GM13977 (cell line): ENCODE data around the gene SHROOM1.

Experiments used
- DNase-seq: peaks from one replicate; pipeline ENCODE4 v3.0.0; 2012; ENCODE audit warnings: low spot score
- CTCF ChIP-seq: IDR thresholded peaks from 2 replicates; pipeline ENCODE4 v1.5.1; 2012; ENCODE audit warnings: mild to moderate bottlenecking, control low read depth; ENCODE audit not compliant: insufficient read depth; ENCODE audit errors: extremely low read depth, missing control alignments
- in situ Hi-C: fragments of 300-500 bp; cut with MboI; formaldehyde crosslinking; loops from one replicate; pipeline ENCODE4 v1.12.0; 2022; ENCODE audit warnings: low sequenced_read_pairs, low pct_unique_long_range_greater_than_20kb, mixed read lengths, inconsistent platforms; ENCODE audit not compliant: unreplicated experiment

The SHROOM1 gene

DNA sequence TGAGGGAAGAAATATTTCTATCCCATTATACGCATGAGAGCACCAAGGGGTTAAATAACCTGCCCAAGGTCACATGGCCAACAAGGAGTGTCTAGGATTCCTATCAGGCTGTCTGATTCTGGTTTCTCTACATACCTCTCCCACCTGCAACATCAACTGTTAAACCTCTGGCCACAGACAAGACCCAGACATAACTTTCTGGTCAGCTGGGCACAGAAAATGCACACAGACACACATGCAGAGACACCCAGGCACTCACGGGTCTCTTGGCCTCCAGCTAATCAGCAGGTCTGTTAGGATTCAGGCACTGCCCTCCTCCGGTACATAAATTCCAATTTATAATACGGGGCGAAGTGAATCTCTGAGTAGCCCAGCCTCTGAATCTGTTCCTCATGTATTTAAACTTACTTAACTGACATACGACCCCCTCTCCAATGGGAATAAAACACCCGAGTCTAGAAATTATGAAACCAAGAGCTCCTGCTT, 54.9 kb downstream of the SHROOM1 start:
- in situ Hi-C loops: no loop called here
- no peak for DNase-seq
- no peak for TF ChIP-seq CTCF

GRCh38 chr5:132774896-132775295, 55.6 kb downstream of the SHROOM1 start:
- in situ Hi-C loops: no loop called here
- no peak for TF ChIP-seq CTCF
- DNase-seq: no peak

DNA sequence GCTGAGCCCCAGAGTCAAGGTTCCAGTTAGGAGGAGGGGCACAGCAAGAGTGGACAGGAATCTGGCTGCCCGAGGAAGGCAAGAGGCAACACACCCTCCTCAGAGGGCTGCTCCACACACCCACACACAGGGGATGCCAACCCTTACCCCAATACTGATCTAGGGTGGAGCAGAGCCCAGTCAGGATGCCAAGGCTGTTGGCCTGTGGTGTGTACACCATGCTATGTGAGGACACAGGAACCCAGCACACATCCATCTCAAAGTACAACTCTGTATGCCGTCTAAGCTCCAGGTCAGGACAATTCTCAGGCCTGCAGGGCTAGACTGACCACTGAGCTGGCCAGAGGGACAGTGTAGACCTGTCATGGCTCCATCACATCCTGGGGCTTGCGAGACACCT, 56.0 kb downstream of the SHROOM1 start:
- no peak for TF ChIP-seq CTCF
- no peak for DNase-seq
- in situ Hi-C loops: no loop called here

DNA sequence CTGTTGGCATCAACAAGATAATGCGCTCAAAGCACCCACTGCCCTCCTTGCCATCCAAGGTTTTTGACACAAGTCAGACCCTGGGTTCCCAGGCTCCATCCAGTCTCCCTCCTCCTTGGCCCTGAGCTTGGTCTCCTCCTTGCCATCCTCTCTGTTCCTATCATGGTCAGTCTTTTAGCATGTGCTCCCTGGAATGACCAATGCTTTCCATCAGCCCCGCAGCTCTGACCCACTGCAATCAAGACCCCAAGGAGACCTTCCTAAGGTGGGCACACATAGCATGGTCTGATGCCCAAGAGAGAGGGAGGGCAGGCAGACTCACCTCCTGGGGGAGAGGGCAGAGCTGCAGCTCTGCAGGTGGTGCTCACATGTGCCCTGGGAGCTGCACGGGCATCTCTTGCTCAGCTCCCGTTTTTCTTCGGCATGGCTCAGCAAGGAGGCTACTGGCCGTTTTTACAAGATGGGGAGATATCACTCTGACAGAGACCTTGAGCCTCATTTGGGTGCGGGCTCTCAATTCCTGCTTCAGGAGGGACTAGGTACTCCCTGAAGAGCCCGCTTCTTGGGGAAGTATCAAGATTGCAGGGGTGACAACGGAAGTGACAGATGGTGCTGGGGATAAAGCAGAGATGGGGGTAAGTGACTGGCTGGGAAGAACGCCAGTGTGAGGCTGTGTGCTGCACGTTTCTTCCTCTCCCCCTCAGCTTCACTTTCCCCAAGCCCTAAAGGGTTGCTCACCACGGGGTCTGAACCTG, 56.7 kb downstream of the SHROOM1 start:
- TF ChIP-seq CTCF: no peak
- DNase-seq: no peak
- in situ Hi-C loops: no loop called here

DNA sequence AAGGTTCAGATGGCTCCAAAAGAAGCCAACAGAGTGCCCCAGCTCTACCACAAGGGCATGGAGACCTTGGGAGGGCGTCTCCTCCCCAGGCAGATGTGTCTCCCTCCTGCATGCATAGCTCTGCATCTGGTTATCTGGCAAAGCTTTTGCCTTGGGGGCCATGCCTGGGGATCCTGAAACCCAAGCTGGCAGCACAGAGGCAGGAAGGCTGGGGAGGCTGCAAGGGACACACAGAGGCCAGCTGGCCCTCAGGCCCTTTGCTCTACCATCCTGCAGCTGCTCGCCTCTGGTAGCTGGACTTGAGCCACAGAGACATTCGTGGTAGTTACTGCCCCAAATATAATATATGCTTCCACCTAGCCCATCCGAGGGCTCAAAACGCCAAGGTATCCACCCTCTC, 57.3 kb downstream of the SHROOM1 start:
- DNase-seq: no peak
- in situ Hi-C loops: no loop called here
- no peak for TF ChIP-seq CTCF

DNA sequence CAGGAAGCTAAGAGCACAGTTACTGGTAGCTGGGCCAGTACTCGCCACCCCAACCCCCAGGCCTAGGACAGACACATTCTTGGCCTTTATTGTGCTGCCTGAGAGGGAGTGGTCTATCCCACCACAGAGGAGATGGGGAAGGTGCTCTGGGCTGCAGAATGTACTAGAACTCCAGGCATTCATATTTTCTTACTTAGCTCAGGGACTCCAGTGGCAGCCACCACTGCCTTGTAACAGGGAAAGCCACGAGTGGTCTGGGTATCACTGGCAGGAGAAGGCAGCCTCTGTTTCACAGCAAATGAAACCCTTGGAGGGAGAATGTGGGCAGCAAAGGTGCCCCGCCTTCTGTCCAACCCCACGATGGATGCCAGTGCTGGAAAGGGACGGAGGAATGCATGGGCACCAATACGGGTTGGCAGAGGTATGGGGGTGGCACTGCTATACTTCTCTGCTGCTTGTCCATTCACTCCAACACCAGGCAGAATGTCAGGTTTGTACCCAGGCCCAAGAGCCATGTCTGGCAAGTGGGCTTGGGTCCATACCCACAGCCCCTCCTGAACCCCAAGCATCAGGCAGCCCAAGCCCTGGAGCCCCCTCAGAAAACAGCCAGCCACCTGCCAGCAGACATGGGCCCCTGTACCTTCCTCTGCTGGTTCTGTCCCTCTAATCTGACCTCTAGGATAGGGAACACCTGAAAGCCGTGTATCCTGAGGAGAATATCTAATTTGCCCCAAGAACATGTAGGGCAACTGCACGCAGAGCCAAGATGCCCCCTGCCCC, 58.0 kb downstream of the SHROOM1 start:
- no peak for DNase-seq
- in situ Hi-C loops: no loop called here
- no peak for TF ChIP-seq CTCF
